NB4 (cell line): ENCODE measurements around the gene OR10A3.

Source experiments
- CTCF ChIP-seq: IDR thresholded peaks from one replicate; pipeline ENCODE4 v1.5.1; 2012; ENCODE audit warnings: low read depth, low read length
- MAX ChIP-seq: IDR thresholded peaks from 2 replicates; pipeline ENCODE4 v1.6.1; 2011; ENCODE audit warnings: low read depth, low read length
- MYC ChIP-seq: IDR thresholded peaks from 2 replicates; pipeline ENCODE4 v1.6.1; 2011; ENCODE audit warnings: low read depth, low read length
- POLR2A ChIP-seq: IDR thresholded peaks from 2 replicates; pipeline ENCODE4 v1.6.1; 2011; ENCODE audit warnings: mild to moderate bottlenecking; ENCODE audit not compliant: insufficient read length; ENCODE audit errors: extremely low read depth

GRCh38 chr11:7944123-7944522 is 2.6 kb upstream of the OR10A3 start:
- TF ChIP-seq CTCF (no peak), POLR2A (no peak), MYC (no peak), MAX (no peak)
